ENCODE measurements around the gene IFNL4.
A peak's percentile ranks its signal among the peaks of the same experiment; 100 is the strongest.

The IFNL4 gene

GRCh38 chr19:39197808-39198207 is 50.8 kb downstream of the IFNL4 start:
- Mint-ChIP-seq H3K4me3 (peak overlapping the region; percentile 82), H3K4me1 (peaks cover 70% of the 10 kb centered on the region), H3K27ac (no peak overlapping the region), H3K27me3 (ENCODE audit: low read depth, poor library complexity) (peaks cover 79% of the 10 kb centered on the region), H3K36me3 (ENCODE audit: low read depth) (no peaks in the 10 kb centered on the region), H3K9me3 (no peaks in the 10 kb centered on the region)
- no peak for DNase-seq
- TF ChIP-seq, protein P1, sequence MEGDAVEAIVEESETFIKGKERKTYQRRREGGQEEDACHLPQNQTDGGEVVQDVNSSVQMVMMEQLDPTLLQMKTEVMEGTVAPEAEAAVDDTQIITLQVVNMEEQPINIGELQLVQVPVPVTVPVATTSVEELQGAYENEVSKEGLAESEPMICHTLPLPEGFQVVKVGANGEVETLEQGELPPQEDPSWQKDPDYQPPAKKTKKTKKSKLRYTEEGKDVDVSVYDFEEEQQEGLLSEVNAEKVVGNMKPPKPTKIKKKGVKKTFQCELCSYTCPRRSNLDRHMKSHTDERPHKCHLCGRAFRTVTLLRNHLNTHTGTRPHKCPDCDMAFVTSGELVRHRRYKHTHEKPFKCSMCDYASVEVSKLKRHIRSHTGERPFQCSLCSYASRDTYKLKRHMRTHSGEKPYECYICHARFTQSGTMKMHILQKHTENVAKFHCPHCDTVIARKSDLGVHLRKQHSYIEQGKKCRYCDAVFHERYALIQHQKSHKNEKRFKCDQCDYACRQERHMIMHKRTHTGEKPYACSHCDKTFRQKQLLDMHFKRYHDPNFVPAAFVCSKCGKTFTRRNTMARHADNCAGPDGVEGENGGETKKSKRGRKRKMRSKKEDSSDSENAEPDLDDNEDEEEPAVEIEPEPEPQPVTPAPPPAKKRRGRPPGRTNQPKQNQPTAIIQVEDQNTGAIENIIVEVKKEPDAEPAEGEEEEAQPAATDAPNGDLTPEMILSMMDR (IDR thresholded peaks at IDR 0.05): no peak

DNA sequence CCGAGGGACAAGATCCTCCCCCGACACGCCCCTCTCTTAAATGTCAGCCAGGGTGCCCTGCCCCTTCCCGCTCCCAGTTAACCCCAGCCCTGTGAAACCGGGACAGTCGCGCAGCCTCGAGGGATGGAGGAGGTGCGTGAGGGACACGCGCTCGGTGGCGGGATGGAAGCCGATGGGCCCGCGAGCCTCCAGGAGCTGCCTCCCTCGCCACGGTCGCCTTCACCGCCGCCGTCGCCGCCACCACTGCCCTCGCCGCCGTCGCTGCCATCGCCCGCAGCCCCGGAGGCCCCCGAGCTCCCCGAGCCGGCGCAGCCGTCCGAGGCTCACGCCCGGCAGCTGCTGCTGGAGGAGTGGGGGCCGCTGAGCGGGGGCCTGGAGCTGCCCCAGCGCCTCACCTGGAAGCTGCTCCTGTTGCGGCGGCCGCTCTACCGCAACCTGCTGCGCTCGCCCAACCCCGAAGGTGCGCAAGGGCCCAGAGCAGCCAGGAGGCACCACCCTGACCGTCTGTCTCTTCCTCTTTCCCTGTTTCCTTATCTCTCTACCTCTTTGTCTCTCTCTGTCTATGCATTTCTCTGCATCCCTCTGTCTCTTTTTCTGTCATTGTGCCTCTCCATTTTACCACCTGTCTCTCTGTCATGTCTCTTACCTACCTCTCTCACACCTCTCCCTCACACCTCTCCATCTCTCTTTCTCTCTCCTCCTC is 51.6 kb downstream of the IFNL4 start, which contains the start of gene NCCRP1:
TSS of gene NCCRP1 (plus strand) at position 105 of the 703 bp plus-strand sequence. CDS start at position 124, 19 bp downstream.
- no peak within 1 kb of the TSS for H3K27ac Mint-ChIP-seq
- peaks cover 74% of the 10 kb centered on the region for H3K27me3 Mint-ChIP-seq (ENCODE audit: low read depth, poor library complexity)

DNA sequence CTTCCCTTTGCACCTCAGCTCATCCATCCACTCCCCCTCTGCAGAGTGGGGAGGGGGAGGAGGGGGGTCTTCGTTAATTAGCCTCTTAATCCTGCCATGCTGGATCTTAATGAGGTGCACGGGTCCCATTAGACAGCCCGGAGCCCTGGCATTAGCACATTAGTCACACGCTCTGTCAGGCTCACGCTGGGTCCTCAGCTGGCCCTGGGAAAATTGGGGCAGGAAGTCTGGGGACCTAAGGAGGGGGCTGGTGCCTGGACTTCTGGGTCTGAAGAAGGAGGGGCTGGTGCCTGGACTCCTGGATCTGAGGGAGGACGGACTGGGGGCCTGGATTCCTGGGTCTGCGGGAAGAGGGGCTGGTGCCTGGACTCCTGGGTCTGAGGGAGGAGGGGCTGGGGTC is 52.3 kb downstream of the IFNL4 start:
- Mint-ChIP-seq H3K4me3 (no peak overlapping the region), H3K27ac (no peak overlapping the region), H3K27me3 (ENCODE audit: low read depth, poor library complexity) (peaks cover 69% of the 10 kb centered on the region), H3K36me3 (ENCODE audit: low read depth) (no peaks in the 10 kb centered on the region), H3K9me3 (no peaks in the 10 kb centered on the region), H3K4me1 (peaks cover 66% of the 10 kb centered on the region)
- TF ChIP-seq, protein P1 (IDR thresholded peaks at IDR 0.05): no peak
- DNase-seq: peak; percentile 27

More for the DNA sequence above, 51.6 kb downstream of the IFNL4 start, which contains the start of gene NCCRP1:
- H3K9me3 Mint-ChIP-seq: no peaks in the 10 kb centered on the region
- DNase-seq: peak; percentile 69
- peak within 1 kb of the TSS; percentile 82 for H3K4me3 Mint-ChIP-seq
- TF ChIP-seq, protein P1 (IDR thresholded peaks at IDR 0.05): no peak
- peaks cover 72% of the 10 kb centered on the region for H3K4me1 Mint-ChIP-seq
- H3K36me3 Mint-ChIP-seq (ENCODE audit: low read depth): no peaks in the 10 kb centered on the region
